Measurements from ENCODE around the gene FAM107A.

The FAM107A gene

DNA sequence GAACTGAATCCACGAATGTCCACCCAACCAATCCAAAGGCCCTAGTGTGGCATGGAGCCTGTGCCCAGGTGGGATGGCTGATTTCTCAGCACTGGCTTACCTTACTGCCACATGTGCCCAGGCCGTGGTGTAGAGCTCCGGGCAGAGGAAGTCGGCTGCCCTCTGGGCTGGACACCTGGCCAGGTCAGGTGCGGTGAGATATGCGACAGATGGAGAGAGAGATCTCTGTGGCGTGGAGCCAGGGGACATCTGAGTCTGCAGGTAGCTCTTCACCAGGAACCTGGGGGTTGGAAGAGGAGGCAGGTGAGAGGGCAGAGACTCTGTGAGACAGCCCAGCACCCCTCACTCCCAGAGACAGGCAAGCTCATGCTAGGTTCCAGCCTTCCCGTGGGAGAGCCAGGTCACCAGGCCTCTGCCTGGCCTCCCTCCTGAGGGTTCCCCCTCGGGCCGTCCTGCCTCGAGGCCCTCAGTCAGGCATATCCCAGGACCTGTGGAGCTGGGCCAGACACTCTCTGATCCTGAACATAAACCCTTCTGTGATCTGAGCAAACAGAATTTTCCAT lies 52.8 kb downstream of the FAM107A start:
- DNase-seq (ENCODE audit: low read depth): no peak
- no peak overlapping the region for H3K4me3 ChIP-seq (replicated peaks; ENCODE audit: low read depth, low read length)
- TF ChIP-seq, protein P1, sequence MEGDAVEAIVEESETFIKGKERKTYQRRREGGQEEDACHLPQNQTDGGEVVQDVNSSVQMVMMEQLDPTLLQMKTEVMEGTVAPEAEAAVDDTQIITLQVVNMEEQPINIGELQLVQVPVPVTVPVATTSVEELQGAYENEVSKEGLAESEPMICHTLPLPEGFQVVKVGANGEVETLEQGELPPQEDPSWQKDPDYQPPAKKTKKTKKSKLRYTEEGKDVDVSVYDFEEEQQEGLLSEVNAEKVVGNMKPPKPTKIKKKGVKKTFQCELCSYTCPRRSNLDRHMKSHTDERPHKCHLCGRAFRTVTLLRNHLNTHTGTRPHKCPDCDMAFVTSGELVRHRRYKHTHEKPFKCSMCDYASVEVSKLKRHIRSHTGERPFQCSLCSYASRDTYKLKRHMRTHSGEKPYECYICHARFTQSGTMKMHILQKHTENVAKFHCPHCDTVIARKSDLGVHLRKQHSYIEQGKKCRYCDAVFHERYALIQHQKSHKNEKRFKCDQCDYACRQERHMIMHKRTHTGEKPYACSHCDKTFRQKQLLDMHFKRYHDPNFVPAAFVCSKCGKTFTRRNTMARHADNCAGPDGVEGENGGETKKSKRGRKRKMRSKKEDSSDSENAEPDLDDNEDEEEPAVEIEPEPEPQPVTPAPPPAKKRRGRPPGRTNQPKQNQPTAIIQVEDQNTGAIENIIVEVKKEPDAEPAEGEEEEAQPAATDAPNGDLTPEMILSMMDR (IDR thresholded peaks at IDR 0.05; ENCODE audit: low read length, missing control alignments): no peak

- TF ChIP-seq, protein P1 (IDR thresholded peaks at IDR 0.05; ENCODE audit: low read length, missing control alignments): no peak
- DNase-seq (ENCODE audit: low read depth): no peak
These were observed 54.3 kb downstream of the FAM107A start for GRCh38 chr3:58522759-58523425.

GRCh38 chr3:58521917-58522631 lies 55.1 kb downstream of the FAM107A start:
- DNase-seq (ENCODE audit: low read depth): no peak
- TF ChIP-seq, protein P1 (IDR thresholded peaks at IDR 0.05; ENCODE audit: low read length, missing control alignments): no peak
- H3K4me3 ChIP-seq (replicated peaks; ENCODE audit: low read depth, low read length): no peak overlapping the region

More at GRCh38 chr3:58522759-58523425, 54.3 kb downstream of the FAM107A start:
- H3K4me3 ChIP-seq (replicated peaks; ENCODE audit: low read depth, low read length): no peak overlapping the region

DNA sequence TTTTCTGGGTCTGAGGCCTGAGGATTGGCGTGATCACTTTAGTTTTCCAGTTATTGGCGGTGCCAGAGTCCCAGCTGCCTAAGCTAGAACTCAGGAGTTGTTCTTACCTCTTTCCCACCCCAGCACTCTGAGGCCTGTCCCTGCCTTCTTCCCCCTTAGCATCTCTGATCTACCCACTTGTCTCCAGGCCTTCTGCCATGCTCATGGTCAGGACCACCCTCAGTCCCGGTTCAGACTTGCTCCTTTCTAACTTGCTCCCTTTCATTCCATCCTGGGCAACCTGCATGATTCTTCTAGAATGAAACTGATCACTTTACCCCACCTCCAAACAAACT lies 55.9 kb downstream of the FAM107A start:
- no peak for DNase-seq (ENCODE audit: low read depth)
- no peak overlapping the region for H3K4me3 ChIP-seq (replicated peaks; ENCODE audit: low read depth, low read length)
- TF ChIP-seq, protein P1 (IDR thresholded peaks at IDR 0.05; ENCODE audit: low read length, missing control alignments): no peak

GRCh38 chr3:58520403-58521335 lies 56.5 kb downstream of the FAM107A start:
- H3K4me3 ChIP-seq (replicated peaks; ENCODE audit: low read depth, low read length): no peak overlapping the region
- no peak for DNase-seq (ENCODE audit: low read depth)
- TF ChIP-seq, protein P1 (IDR thresholded peaks at IDR 0.05; ENCODE audit: low read length, missing control alignments): no peak

- DNase-seq (ENCODE audit: low read depth): no peak
- no peak overlapping the region for H3K4me3 ChIP-seq (replicated peaks; ENCODE audit: low read depth, low read length)
- TF ChIP-seq, protein P1 (IDR thresholded peaks at IDR 0.05; ENCODE audit: low read length, missing control alignments): no peak
These were observed 57.4 kb downstream of the FAM107A start for GRCh38 chr3:58519668-58520402.
